ENCODE data around the gene TCAF1. TPM values are rescaled to one million over a fixed set of nuclear protein-coding genes. Genes with fewer than 3 reads are reported as not detected.
"Not testable (repeated sequence)": the region's sequence is repeated elsewhere in the genome, so short reads cannot be mapped to it uniquely, and the experiment has no call there.

TCAF1 gene
- total RNA-seq, 4 donors from 2014 or later, result 55.2 to 70.0 (median 58.8) TPM

DNA sequence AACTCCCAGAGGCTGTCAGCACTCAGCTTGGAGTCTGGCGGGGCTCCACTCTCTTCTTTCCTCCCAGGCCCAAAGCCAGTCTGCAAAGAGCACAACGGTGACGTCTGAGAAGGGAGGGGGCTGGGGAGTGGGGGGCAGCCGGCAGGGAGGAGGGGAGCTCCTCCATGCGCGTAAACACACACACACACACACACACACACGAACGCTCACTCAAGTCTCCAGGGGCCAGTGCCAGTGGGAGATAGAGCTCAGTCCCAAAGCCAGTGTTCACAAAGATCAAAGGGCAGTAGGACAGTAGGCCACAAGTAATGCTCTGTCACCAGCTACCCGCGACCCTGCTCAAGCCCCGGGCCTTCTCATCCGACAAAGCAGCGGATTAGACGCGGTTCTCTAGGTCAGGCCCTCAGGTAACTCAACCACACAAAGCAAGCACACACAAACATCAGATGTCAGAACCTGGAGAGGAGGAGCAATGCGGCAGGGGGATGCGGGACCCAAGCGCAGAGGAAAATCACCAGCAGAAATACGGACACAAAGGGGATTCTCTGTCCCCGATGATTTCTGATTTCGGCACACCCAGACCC is 19.9 kb downstream of the TCAF1 start:
- intact Hi-C loops (cut with DNase I), result no loop called here
- peaks cover 10 to 15% of the 10 kb centered on the region in 2 donors for H3K4me1 ChIP-seq
- DNase-seq, result peak; percentile 81 to 87
- H3K4me3 ChIP-seq (replicated peaks in 1 of 3), result peak overlapping the region; percentile 8 to 66 (median 22)
- peak overlapping the region; percentile 66 to 92 (median 91) for H3K27ac ChIP-seq
- WGBS, 2 donors, result 2 to 7% methylated on average over 6 to 17 of the region's 21 CpGs
- H3K9me3 ChIP-seq, result no peaks in the 10 kb centered on the region
- TF ChIP-seq CTCF (IDR thresholded peaks at IDR 0.05), result no peak
- TF ChIP-seq POLR2A (IDR thresholded peaks at IDR 0.05), result peak in 1 of 2 donors; percentile 33
- H3K36me3 ChIP-seq, result no peaks in the 10 kb centered on the region
- H3K27me3 ChIP-seq, result no peaks in the 10 kb centered on the region

DNA sequence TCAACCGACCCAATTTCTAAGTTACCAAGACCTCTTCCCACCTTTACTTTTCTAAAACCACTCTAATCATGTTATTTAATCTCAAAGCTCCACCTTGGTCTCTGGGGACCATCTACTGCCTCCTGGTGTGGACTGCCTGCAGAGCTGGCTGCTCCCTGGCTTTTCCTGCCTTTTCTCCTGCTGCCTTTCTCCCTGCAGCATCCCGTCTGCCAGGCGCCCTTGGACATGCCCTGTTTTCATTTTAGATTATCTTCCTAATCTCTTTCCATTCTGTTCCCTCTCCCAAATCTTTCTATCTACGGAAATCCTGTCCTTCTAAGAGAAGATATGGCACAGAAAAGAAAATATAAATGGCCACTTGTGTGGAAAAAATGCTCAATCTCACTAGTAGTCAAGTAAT is 23.1 kb downstream of the TCAF1 start:
- no peaks in the 10 kb centered on the region for H3K9me3 ChIP-seq
- H3K36me3 ChIP-seq, result peaks cover 8 to 12% of the 10 kb centered on the region in 2 donors
- H3K27me3 ChIP-seq, result no peaks in the 10 kb centered on the region
- peaks cover 0 to 6% of the 10 kb centered on the region in 2 donors for H3K4me1 ChIP-seq
- no peak for DNase-seq
- no peak overlapping the region for H3K27ac ChIP-seq
- H3K4me3 ChIP-seq (replicated peaks in 1 of 3), result no peak overlapping the region
- 66 to 70% methylated on average over 4 of the region's 4 CpGs for WGBS, 2 donors
- intact Hi-C loops (cut with DNase I), result no loop called here
- TF ChIP-seq CTCF (IDR thresholded peaks at IDR 0.05) (no peak), POLR2A (IDR thresholded peaks at IDR 0.05) (no peak)

GRCh38 chr7:143877098-143877497 is 24.9 kb downstream of the TCAF1 start:
- WGBS, 2 donors, result 90 to 98% methylated on average over 3 of the region's 3 CpGs
- H3K4me1 ChIP-seq, result peaks cover 0 to 6% of the 10 kb centered on the region in 2 donors
- intact Hi-C loops (cut with DNase I), result no loop called here
- H3K27me3 ChIP-seq, result no peaks in the 10 kb centered on the region
- H3K4me3 ChIP-seq (replicated peaks in 1 of 3), result no peak overlapping the region
- no peaks in the 10 kb centered on the region for H3K9me3 ChIP-seq
- no peak overlapping the region for H3K27ac ChIP-seq
- no peak for DNase-seq
- peaks cover 8 to 12% of the 10 kb centered on the region in 2 donors for H3K36me3 ChIP-seq
- TF ChIP-seq CTCF (IDR thresholded peaks at IDR 0.05) (no peak), POLR2A (IDR thresholded peaks at IDR 0.05) (no peak)

DNA sequence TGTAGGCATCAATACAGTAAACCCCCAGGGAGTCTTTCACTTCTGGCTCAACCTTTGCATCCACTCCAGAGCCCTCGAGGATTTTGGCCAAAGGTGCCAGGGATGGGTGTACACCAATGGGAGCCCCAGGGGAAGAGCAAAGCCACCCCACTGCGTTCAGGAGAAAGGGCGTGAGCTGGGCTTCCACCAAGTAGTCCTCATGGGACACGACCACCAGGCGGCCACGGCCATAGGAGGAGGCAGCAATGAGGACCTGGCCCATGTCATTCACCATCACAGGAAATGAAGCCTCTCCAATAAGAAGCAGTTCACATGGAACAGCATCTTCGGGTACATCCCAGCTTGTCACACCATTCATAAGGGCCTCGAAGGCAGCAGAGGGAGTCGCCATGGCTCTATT is 25.8 kb downstream of the TCAF1 start:
- intact Hi-C loops (cut with DNase I), result no loop called here
- no peak overlapping the region for H3K4me3 ChIP-seq (replicated peaks in 1 of 3)
- WGBS, 2 donors, result 95 to 98% methylated on average over 5 to 9 of the region's 9 CpGs
- peaks cover 8 to 12% of the 10 kb centered on the region in 2 donors for H3K36me3 ChIP-seq
- no peak for TF ChIP-seq POLR2A (IDR thresholded peaks at IDR 0.05)
- no peak for TF ChIP-seq CTCF (IDR thresholded peaks at IDR 0.05)
- H3K9me3 ChIP-seq, result no peaks in the 10 kb centered on the region
- no peak overlapping the region for H3K27ac ChIP-seq
- H3K27me3 ChIP-seq, result no peaks in the 10 kb centered on the region
- DNase-seq, result no peak
- H3K4me1 ChIP-seq, result peaks cover 0 to under 1% of the 10 kb centered on the region in 2 donors

GRCh38 chr7:143873242-143873641 is 28.7 kb downstream of the TCAF1 start:
- H3K36me3 ChIP-seq, result peaks cover 8 to 12% of the 10 kb centered on the region in 2 donors
- H3K27me3 ChIP-seq; H3K27ac ChIP-seq; H3K9me3 ChIP-seq; H3K4me1 ChIP-seq; intact Hi-C loops (cut with DNase I); DNase-seq; H3K4me3 ChIP-seq (replicated peaks in 1 of 3): not testable (repeated sequence)
- 90 to 94% methylated on average over 3 to 4 of the region's 4 CpGs for WGBS, 2 donors

DNA sequence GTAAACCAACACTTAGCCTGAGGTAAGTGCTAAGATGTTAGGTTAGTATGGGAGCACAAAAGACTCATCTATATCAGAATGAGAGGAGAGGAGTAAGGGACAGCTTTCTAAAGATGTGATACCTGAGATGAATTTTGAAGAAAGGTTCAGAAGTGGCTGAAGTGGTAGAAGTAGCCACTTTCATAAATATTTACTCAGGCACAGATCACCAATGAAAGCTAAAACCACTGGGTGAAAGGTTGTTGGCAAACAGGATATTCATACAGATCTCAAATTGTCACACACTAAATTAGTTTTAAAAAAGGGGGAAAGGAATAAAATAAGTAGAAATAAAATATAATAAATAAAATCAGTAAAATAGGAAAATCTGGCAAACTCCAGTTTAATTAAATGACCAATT is 30.4 kb downstream of the TCAF1 start:
- H3K36me3 ChIP-seq, result peaks cover 8 to 12% of the 10 kb centered on the region in 2 donors
- H3K27ac ChIP-seq; H3K9me3 ChIP-seq; H3K27me3 ChIP-seq; DNase-seq; H3K4me1 ChIP-seq; intact Hi-C loops (cut with DNase I); H3K4me3 ChIP-seq (replicated peaks in 1 of 3): not testable (repeated sequence)

GRCh38 chr7:143857994-143858393 is 44.0 kb downstream of the TCAF1 start:
- H3K27ac ChIP-seq; DNase-seq; H3K36me3 ChIP-seq; H3K4me1 ChIP-seq; H3K9me3 ChIP-seq; H3K4me3 ChIP-seq (replicated peaks in 1 of 3); H3K27me3 ChIP-seq; intact Hi-C loops (cut with DNase I): not testable (repeated sequence)
- no CpG with 5 or more reads among the region's 2 CpGs for WGBS, 2 donors

GRCh38 chr7:143855443-143855842 is 46.5 kb downstream of the TCAF1 start:
- H3K27me3 ChIP-seq; intact Hi-C loops (cut with DNase I): not testable (repeated sequence)
- no CpG with 5 or more reads among the region's 1 CpG for WGBS, 2 donors

More at GRCh38 chr7:143855443-143855842, 46.5 kb downstream of the TCAF1 start:
- H3K4me3 ChIP-seq (replicated peaks in 1 of 3); DNase-seq; H3K9me3 ChIP-seq; H3K27ac ChIP-seq; H3K4me1 ChIP-seq; H3K36me3 ChIP-seq: not testable (repeated sequence)
